ENCODE results near the gene PRR23E.

PRR23E gene

GRCh38 chr3:127185962-127186674, 6.8 kb upstream of the PRR23E start:
- DNase-seq, result no peak

GRCh38 chr3:127187316-127187715, 5.6 kb upstream of the PRR23E start:
- DNase-seq, result no peak

- no peak for DNase-seq
Measured at GRCh38 chr3:127193341-127193740, 410 bp downstream of the PRR23E start.

GRCh38 chr3:127193775-127194174, 844 bp downstream of the PRR23E start:
- no peak for DNase-seq

- no peak for DNase-seq
Measured at GRCh38 chr3:127194601-127195187, 1.8 kb downstream of the PRR23E start.

- DNase-seq, result no peak
Measured at GRCh38 chr3:127195417-127195816, 2.5 kb downstream of the PRR23E start.

GRCh38 chr3:127196002-127196401, 3.1 kb downstream of the PRR23E start:
- DNase-seq, result no peak

GRCh38 chr3:127196466-127197299, 3.8 kb downstream of the PRR23E start:
- no peak for DNase-seq

- DNase-seq, result no peak
Measured at GRCh38 chr3:127197300-127198189, 4.6 kb downstream of the PRR23E start.

- no peak for DNase-seq
Measured at GRCh38 chr3:127200086-127200691, 7.3 kb downstream of the PRR23E start.

- no peak for DNase-seq
Measured at GRCh38 chr3:127203024-127203423, 10.1 kb downstream of the PRR23E start.

GRCh38 chr3:127204841-127205582, 12.1 kb downstream of the PRR23E start:
- no peak for DNase-seq

GRCh38 chr3:127206154-127206553, 13.2 kb downstream of the PRR23E start:
- DNase-seq, result no peak

- DNase-seq, result no peak
Measured at GRCh38 chr3:127206611-127207516, 13.9 kb downstream of the PRR23E start.

GRCh38 chr3:127207727-127208482, 15.0 kb downstream of the PRR23E start:
- no peak for DNase-seq

GRCh38 chr3:127208483-127209100, 15.7 kb downstream of the PRR23E start:
- no peak for DNase-seq

GRCh38 chr3:127209155-127209839, 16.4 kb downstream of the PRR23E start:
- no peak for DNase-seq

- no peak for DNase-seq
Measured at GRCh38 chr3:127209840-127210653, 17.1 kb downstream of the PRR23E start.

Data from activated gamma-delta T cell treated with Interleukin-2 at 50 U/mL for 16 hours (primary cell).